Panc1 (cell line): ENCODE data around the gene C19orf25. TPM values are rescaled to one million over a fixed set of nuclear protein-coding genes. Genes with fewer than 3 reads are reported as not detected.

ENCODE experiments used
- ATAC-seq: fragments of 200-7000 bp; cut with Tn5 transposase; 2 replicates; pipeline ENCODE4 v1.9.1; 2020; ENCODE audit warnings: mild to moderate bottlenecking, moderate library complexity
- BruUV-seq: library from RNA; stranded (reverse); fragments of 400-500 nt; replicated peaks from 2 replicates; lab custom pipeline; 2021; lab: Mats Ljungman, UMichigan
- CTCF ChIA-PET: fragments of 300-600 bp; sonication (Branson Sonifier 250); formaldehyde crosslinking; loops from one replicate; lab custom pipeline; 2022; ENCODE audit warnings: antibody characterized with exemption; lab: Charles Lee
- POLR2A ChIA-PET: fragments of 300-600 bp; sonication (Branson Sonifier 250); formaldehyde crosslinking; loops from one replicate; lab custom pipeline; 2022; ENCODE audit warnings: antibody characterized with exemption; lab: Charles Lee
- DNase-seq: peaks from one replicate; pipeline ENCODE4 v3.0.0-alpha.2; 2010; ENCODE audit warnings: low read depth, low spot score
- H3K27ac ChIP-seq: 2 replicates; pipeline ENCODE4 v1.5.1; 2011; ENCODE audit warnings: mild to moderate bottlenecking, low read length, inconsistent platforms
- H3K27me3 ChIP-seq: fragments of 200-500 bp; sonication (Bioruptor generic); 2 replicates; pipeline ENCODE4 v1.6.0; 2014; ENCODE audit warnings: low read length, inconsistent platforms; ENCODE audit not compliant: control insufficient read depth, insufficient read depth
- H3K36me3 ChIP-seq: fragments of 200-500 bp; sonication (Bioruptor generic); 2 replicates; pipeline ENCODE4 v1.5.1; 2014; ENCODE audit warnings: inconsistent platforms, mild to moderate bottlenecking, low read length, moderate library complexity; ENCODE audit not compliant: control insufficient read depth, insufficient read depth
- H3K4me1 ChIP-seq: 2 replicates; pipeline ENCODE4 v1.5.1; 2011; ENCODE audit warnings: inconsistent platforms, mild to moderate bottlenecking, low read length, moderate library complexity; ENCODE audit not compliant: control insufficient read depth, insufficient read depth
- H3K4me3 ChIP-seq, 2 experiments: 2 replicates each; pipeline ENCODE4 v1.5.1; 2011 to 2012; ENCODE audit warnings: low read depth in 2 of 2, low read length in 2 of 2, mild to moderate bottlenecking in 2 of 2, inconsistent platforms in 1 of 2, moderate library complexity in 1 of 2
- H3K9me3 ChIP-seq: fragments of 200-500 bp; sonication (Bioruptor generic); 2 replicates; pipeline ENCODE4 v1.5.1; 2014; ENCODE audit warnings: low read depth, mild to moderate bottlenecking, inconsistent platforms, low read length, moderate library complexity; ENCODE audit not compliant: control insufficient read depth, insufficient read depth
- POLR2AphosphoS5 ChIP-seq: IDR thresholded peaks from 2 replicates; pipeline ENCODE4 v1.6.1; 2012; ENCODE audit warnings: mild to moderate bottlenecking, low read depth, low read length, moderate library complexity
- SIN3A ChIP-seq: IDR thresholded peaks from 2 replicates; pipeline ENCODE4 v1.6.1; 2012; ENCODE audit warnings: low read depth, mild to moderate bottlenecking, low read length, moderate library complexity, borderline replicate concordance; ENCODE audit not compliant: insufficient read depth
- TCF7L2 ChIP-seq: IDR thresholded peaks from 2 replicates; pipeline ENCODE4 v1.6.1; 2011; ENCODE audit warnings: mild to moderate bottlenecking, low read depth, low read length, inconsistent platforms
- in situ Hi-C: cut with HindIII; loops from 2 replicates; pipeline ENCODE4 v1.10.0; 2016; ENCODE audit warnings: low sequenced_read_pairs, low pct_unique_long_range_greater_than_20kb
- intact Hi-C: fragments of 100-400 bp; cut with micrococcal nuclease; formaldehyde crosslinking; loops from one replicate; pipeline ENCODE4 v1.10.0; 2022; ENCODE audit not compliant: unreplicated experiment
- total RNA-seq: library from RNA; stranded (reverse); gene quantifications from one replicate; pipeline ENCODE4 v1.2.1, GENCODE V29; 2021; ENCODE audit not compliant: unreplicated experiment
- TF ChIP-seq, protein P1 (sequence below): fragments of 450-650 bp; IDR thresholded peaks from 2 replicates; pipeline ENCODE4 v1.5.1; 2017; ENCODE audit warnings: mild to moderate bottlenecking
- TF ChIP-seq, protein P2 (sequence below), 2 experiments: IDR thresholded peaks; 2 replicates each; pipeline ENCODE4 v1.6.1; 2011 to 2012; ENCODE audit warnings: low read depth in 2 of 2, control low read depth in 1 of 2, low read length in 1 of 2, mild to moderate bottlenecking in 1 of 2, moderate library complexity in 1 of 2; ENCODE audit not compliant: insufficient read depth in 1 of 2

Gene C19orf25
- total RNA-seq, 1 experiment from 2014 or later: 34.7 TPM

DNA sequence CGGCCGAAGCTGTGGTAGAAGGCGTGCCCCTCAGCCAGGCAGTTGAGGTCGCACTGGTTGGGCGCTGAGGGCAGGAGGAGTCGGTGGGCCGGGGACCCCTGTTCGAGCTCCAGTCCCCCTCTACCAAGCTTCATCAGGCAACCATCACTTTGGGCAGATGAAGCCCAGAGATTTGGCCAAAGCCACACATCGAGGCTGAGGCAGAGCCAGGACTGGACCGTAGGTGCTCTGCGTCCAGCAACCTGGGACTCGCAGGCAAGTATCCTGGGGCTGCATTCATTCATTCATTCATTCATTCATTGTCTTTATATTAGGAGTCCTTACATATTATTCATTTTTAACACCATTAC, 29.5 kb upstream of the C19orf25 start:
- Histone ChIP-seq H3K27me3 (no peaks in the 10 kb centered on the region), H3K4me1 (no peaks in the 10 kb centered on the region), H3K4me3 (no peak overlapping the region), H3K27ac (no peak overlapping the region), H3K9me3 (no peaks in the 10 kb centered on the region), H3K36me3 (peaks cover 2% of the 10 kb centered on the region; the same call in 1 of the 2 replicates)
- BruUV-seq: TSS peak; percentile 61
- intact Hi-C loops: no loop called here
- ATAC-seq (no peak), DNase-seq (no peak)
- TF ChIP-seq, protein P1, sequence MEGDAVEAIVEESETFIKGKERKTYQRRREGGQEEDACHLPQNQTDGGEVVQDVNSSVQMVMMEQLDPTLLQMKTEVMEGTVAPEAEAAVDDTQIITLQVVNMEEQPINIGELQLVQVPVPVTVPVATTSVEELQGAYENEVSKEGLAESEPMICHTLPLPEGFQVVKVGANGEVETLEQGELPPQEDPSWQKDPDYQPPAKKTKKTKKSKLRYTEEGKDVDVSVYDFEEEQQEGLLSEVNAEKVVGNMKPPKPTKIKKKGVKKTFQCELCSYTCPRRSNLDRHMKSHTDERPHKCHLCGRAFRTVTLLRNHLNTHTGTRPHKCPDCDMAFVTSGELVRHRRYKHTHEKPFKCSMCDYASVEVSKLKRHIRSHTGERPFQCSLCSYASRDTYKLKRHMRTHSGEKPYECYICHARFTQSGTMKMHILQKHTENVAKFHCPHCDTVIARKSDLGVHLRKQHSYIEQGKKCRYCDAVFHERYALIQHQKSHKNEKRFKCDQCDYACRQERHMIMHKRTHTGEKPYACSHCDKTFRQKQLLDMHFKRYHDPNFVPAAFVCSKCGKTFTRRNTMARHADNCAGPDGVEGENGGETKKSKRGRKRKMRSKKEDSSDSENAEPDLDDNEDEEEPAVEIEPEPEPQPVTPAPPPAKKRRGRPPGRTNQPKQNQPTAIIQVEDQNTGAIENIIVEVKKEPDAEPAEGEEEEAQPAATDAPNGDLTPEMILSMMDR: no peak
- TF ChIP-seq SIN3A (no peak), POLR2AphosphoS5 (no peak), TCF7L2 (no peak)
- TF ChIP-seq, protein P2, sequence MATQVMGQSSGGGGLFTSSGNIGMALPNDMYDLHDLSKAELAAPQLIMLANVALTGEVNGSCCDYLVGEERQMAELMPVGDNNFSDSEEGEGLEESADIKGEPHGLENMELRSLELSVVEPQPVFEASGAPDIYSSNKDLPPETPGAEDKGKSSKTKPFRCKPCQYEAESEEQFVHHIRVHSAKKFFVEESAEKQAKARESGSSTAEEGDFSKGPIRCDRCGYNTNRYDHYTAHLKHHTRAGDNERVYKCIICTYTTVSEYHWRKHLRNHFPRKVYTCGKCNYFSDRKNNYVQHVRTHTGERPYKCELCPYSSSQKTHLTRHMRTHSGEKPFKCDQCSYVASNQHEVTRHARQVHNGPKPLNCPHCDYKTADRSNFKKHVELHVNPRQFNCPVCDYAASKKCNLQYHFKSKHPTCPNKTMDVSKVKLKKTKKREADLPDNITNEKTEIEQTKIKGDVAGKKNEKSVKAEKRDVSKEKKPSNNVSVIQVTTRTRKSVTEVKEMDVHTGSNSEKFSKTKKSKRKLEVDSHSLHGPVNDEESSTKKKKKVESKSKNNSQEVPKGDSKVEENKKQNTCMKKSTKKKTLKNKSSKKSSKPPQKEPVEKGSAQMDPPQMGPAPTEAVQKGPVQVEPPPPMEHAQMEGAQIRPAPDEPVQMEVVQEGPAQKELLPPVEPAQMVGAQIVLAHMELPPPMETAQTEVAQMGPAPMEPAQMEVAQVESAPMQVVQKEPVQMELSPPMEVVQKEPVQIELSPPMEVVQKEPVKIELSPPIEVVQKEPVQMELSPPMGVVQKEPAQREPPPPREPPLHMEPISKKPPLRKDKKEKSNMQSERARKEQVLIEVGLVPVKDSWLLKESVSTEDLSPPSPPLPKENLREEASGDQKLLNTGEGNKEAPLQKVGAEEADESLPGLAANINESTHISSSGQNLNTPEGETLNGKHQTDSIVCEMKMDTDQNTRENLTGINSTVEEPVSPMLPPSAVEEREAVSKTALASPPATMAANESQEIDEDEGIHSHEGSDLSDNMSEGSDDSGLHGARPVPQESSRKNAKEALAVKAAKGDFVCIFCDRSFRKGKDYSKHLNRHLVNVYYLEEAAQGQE (IDR thresholded peaks at IDR 0.05; ENCODE audit: insufficient read depth in 1 of 2, low read depth in 2 of 2, low read length in 1 of 2): no peak
- ChIA-PET POLR2A (no interaction called here), CTCF (no interaction called here)
- in situ Hi-C loops: no loop called here

DNA sequence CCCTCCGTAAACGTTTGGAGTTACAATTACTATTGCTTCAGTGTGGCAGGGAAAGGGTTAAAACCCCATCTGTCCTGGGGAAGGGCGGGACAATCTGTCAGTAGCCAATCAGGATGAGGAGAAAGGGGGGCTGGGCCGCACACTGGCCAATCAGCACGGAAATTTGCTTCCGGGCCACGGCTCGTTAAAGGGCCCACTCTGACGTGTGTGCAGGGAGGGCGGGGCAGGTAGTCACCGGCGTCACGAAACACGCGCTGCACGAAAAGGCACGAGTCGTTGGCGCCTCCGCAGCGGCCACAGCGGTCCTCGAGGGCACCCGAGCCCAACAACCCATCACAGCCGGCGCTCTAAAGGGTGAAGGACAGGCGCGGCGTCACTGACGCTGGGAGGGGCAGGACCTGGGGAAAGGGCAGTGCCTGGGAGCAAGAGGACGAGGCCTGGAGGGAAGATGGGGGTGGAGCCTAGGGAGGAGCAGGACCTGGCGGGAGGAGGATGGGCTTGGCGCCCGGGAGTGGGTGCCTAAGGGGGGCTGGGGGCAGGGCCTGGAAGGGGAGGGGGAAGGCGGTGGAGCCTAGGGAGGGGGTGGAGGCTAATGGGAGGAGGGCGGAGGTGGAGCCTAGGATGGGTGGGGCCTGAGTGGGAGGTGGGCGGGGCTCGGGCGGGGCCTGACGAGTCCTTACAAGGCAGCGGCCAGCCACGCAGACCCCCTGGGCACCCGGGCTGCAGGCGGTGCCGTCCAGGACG, 28.9 kb upstream of the C19orf25 start:
- Histone ChIP-seq H3K27me3 (no peaks in the 10 kb centered on the region), H3K9me3 (no peaks in the 10 kb centered on the region), H3K27ac (no peak overlapping the region), H3K4me3 (peak overlapping the region; percentile 35 to 39), H3K36me3 (peaks cover 2% of the 10 kb centered on the region; the same call in 1 of the 2 replicates), H3K4me1 (no peaks in the 10 kb centered on the region)
- CTCF ChIA-PET: no interaction called here
- ATAC-seq: peak; percentile 84
- POLR2A ChIA-PET: no interaction called here
- peak; percentile 58 for DNase-seq
- in situ Hi-C loops: no loop called here
- no TSS peak for BruUV-seq
- intact Hi-C loops: no loop called here
- TF ChIP-seq TCF7L2 (no peak), SIN3A (no peak), POLR2AphosphoS5 (no peak)
- TF ChIP-seq, protein P2 (IDR thresholded peaks at IDR 0.05; ENCODE audit: insufficient read depth in 1 of 2, low read depth in 2 of 2, low read length in 1 of 2): no peak
- TF ChIP-seq, protein P1: no peak
